Transverse colon (tissue), 4 donors: ENCODE data around the gene AOPEP. TPM values are rescaled to one million over a fixed set of nuclear protein-coding genes. Genes with fewer than 3 reads are reported as not detected.

Experiments used
- DNase-seq: peaks from one replicate; pipeline ENCODE4 v3.0.0-alpha.2; 2019
- H3K27ac ChIP-seq, 4 donors: fragments of 200-600 bp; sonication (generic); 2 replicates each; pipeline ENCODE4 v1.5.1; 2016 to 2018; ENCODE audit warnings: inconsistent platforms in 4 of 4
- H3K27me3 ChIP-seq: fragments of 200-600 bp; sonication (generic); 2 replicates; pipeline ENCODE4 v1.5.1; 2017; ENCODE audit warnings: inconsistent platforms
- H3K36me3 ChIP-seq, 4 donors: fragments of 200-600 bp; sonication (generic); 2 replicates each; pipeline ENCODE4 v1.5.1; 2017 to 2019; ENCODE audit warnings: inconsistent platforms in 4 of 4
- H3K4me1 ChIP-seq, 4 donors: fragments of 200-600 bp; sonication (generic); 2 replicates each; pipeline ENCODE4 v1.5.1; 2017 to 2020; ENCODE audit warnings: inconsistent platforms in 4 of 4
- H3K4me3 ChIP-seq, 4 donors: fragments of 200-600 bp; sonication (generic); 1 replicate in 1 of 4; 2 replicates in 3 of 4; pipeline versions ENCODE4 v1.5.1 to v1.6.1; 2017 to 2019; ENCODE audit warnings: inconsistent platforms in 4 of 4
- H3K9me3 ChIP-seq, 2 donors: fragments of 200-600 bp; sonication (generic); 2 replicates each; pipeline ENCODE4 v1.5.1; 2017 to 2019; ENCODE audit warnings: inconsistent platforms in 2 of 2
- CTCF ChIP-seq, 5 experiments: fragments of 200-600 bp in 3 of 5; fragments of 450-650 bp in 2 of 5; sonication (generic) in 3 of 5; IDR thresholded peaks; 1 replicate in 2 of 5; 2 replicates in 3 of 5; pipeline ENCODE4 v1.5.1; 2016 to 2017; ENCODE audit warnings: antibody characterized with exemption in 5 of 5, inconsistent platforms in 3 of 5, mild to moderate bottlenecking in 2 of 5, moderate library complexity in 1 of 5
- EP300 ChIP-seq: sonication (generic); formaldehyde crosslinking; IDR thresholded peaks from one replicate; pipeline ENCODE4 v1.6.1; 2017; ENCODE audit warnings: antibody characterized with exemption, low read depth
- POLR2A ChIP-seq: fragments of 450-650 bp; IDR thresholded peaks from one replicate; pipeline ENCODE4 v1.6.1; 2016; ENCODE audit warnings: antibody characterized with exemption, mild to moderate bottlenecking, moderate library complexity
- POLR2AphosphoS5 ChIP-seq, 3 donors: sonication (generic); formaldehyde crosslinking; IDR thresholded peaks; one replicate each; pipeline ENCODE4 v1.6.1; 2016; ENCODE audit warnings: antibody characterized with exemption in 3 of 3
- WGBS, 2 donors: methylation state at CpG; one replicate each; pipeline ENCODE4 v1.1.5; 2018; ENCODE audit warnings: low coverage in 1 of 2; 5-methylcytosine and 5-hydroxymethylcytosine counted together
- in situ Hi-C, 4 donors: fragments of 200-750 bp; cut with MboI; loops; one replicate each; pipeline versions ENCODE4 v1.15.0 to v1.15.1; 2017; ENCODE audit warnings: low sequenced_read_pairs in 3 of 4, low pct_ligation_motif_present in 1 of 4, low pct_unique_long_range_greater_than_20kb in 1 of 4
- intact Hi-C: fragments of 100-400 bp; cut with DNase I; formaldehyde crosslinking; loops from one replicate; pipeline ENCODE4 v1.15.1; 2023; ENCODE audit warnings: low total_unique reads
- total RNA-seq, 4 donors: library from RNA; depleted of rRNA; stranded (reverse); fragments of >200 nt; gene quantifications; one replicate each; pipeline ENCODE4 v1.1.0, GENCODE V29; 2016

Gene AOPEP
- total RNA-seq, 4 donors from 2014 or later = 53.0 to 129 (median 92.7) TPM

- intact Hi-C loops (loop anchor here (10.0 kb wide), 1 partner anchor 46 kb away; no protein-coding TSS in a partner anchor), in situ Hi-C loops (no loop called here)
- Histone ChIP-seq H3K4me1 (peaks cover 13 to 69% (median 42%) of the 10 kb centered on the region in 4 donors), H3K27ac (peak overlapping the region; percentile 87 to 89 (median 88)), H3K4me3 (no peak overlapping the region), H3K27me3 (no peaks in the 10 kb centered on the region), H3K9me3 (no peaks in the 10 kb centered on the region), H3K36me3 (no peaks in the 10 kb centered on the region)
- WGBS, 2 donors = 94 to 98% methylated on average over 2 of the region's 2 CpGs
- TF ChIP-seq EP300 (no peak), CTCF (IDR thresholded peaks at IDR 0.05) (no peak), POLR2AphosphoS5 (IDR thresholded peaks at IDR 0.05) (no peak), POLR2A (no peak)
- no peak for DNase-seq
Measured at GRCh38 chr9:94868464-94868863, 142.0 kb downstream of the AOPEP start.

- peak overlapping the region; percentile 87 to 89 (median 88) for H3K27ac ChIP-seq
- no peaks in the 10 kb centered on the region for H3K9me3 ChIP-seq
- no peak for TF ChIP-seq EP300
- no peak for TF ChIP-seq CTCF (IDR thresholded peaks at IDR 0.05)
- TF ChIP-seq POLR2A = no peak
- TF ChIP-seq POLR2AphosphoS5 (IDR thresholded peaks at IDR 0.05) = no peak
- in situ Hi-C loops (no loop called here), intact Hi-C loops (loop anchor here (10.0 kb wide), 1 partner anchor 45 kb away; no protein-coding TSS in a partner anchor)
- 71 to 86% methylated on average over 3 to 4 of the region's 4 CpGs for WGBS, 2 donors
- peaks cover 13 to 71% (median 43%) of the 10 kb centered on the region in 4 donors for H3K4me1 ChIP-seq
- no peaks in the 10 kb centered on the region for H3K36me3 ChIP-seq
- no peak overlapping the region for H3K4me3 ChIP-seq
- H3K27me3 ChIP-seq = no peaks in the 10 kb centered on the region
- no peak for DNase-seq
Measured at GRCh38 chr9:94869415-94869843, 142.9 kb downstream of the AOPEP start.

- 90 to 93% methylated on average over 3 of the region's 3 CpGs for WGBS, 2 donors
- no peak overlapping the region for H3K27ac ChIP-seq
- no peak for DNase-seq
- H3K4me3 ChIP-seq = no peak overlapping the region
- H3K27me3 ChIP-seq = no peaks in the 10 kb centered on the region
- in situ Hi-C loops = no loop called here
- no peaks in the 10 kb centered on the region for H3K36me3 ChIP-seq
- TF ChIP-seq POLR2AphosphoS5 (IDR thresholded peaks at IDR 0.05) = no peak
- no peak for TF ChIP-seq CTCF (IDR thresholded peaks at IDR 0.05)
- no peak for TF ChIP-seq EP300
- no peak for TF ChIP-seq POLR2A
- intact Hi-C loops = no loop called here
- H3K9me3 ChIP-seq = no peaks in the 10 kb centered on the region
- H3K4me1 ChIP-seq = peaks cover 14 to 68% (median 44%) of the 10 kb centered on the region in 4 donors
Measured at GRCh38 chr9:94870465-94870792, 143.9 kb downstream of the AOPEP start.

GRCh38 chr9:94870793-94871558, 144.5 kb downstream of the AOPEP start:
- no peaks in the 10 kb centered on the region for H3K27me3 ChIP-seq
- no peak overlapping the region for H3K27ac ChIP-seq
- DNase-seq = no peak

More at GRCh38 chr9:94870793-94871558, 144.5 kb downstream of the AOPEP start:
- Histone ChIP-seq H3K9me3 (no peaks in the 10 kb centered on the region), H3K4me3 (no peak overlapping the region), H3K4me1 (peaks cover 17 to 63% (median 46%) of the 10 kb centered on the region in 4 donors), H3K36me3 (no peaks in the 10 kb centered on the region)
- WGBS, 2 donors = 92 to 98% methylated on average over 5 to 8 of the region's 8 CpGs
- intact Hi-C loops (no loop called here), in situ Hi-C loops (no loop called here)
- TF ChIP-seq POLR2AphosphoS5 (IDR thresholded peaks at IDR 0.05) = no peak
- TF ChIP-seq EP300 = no peak
- TF ChIP-seq POLR2A = no peak
- no peak for TF ChIP-seq CTCF (IDR thresholded peaks at IDR 0.05)
